ENCODE measurements around the gene C1QTNF1. TPM values are rescaled to one million over a fixed set of nuclear protein-coding genes. Genes with fewer than 3 reads are reported as not detected.

Gene C1QTNF1
- total RNA-seq, 5 donors from 2014 or later (not counting 1 experiment from before 2014, with no cell fraction given), result 0.10 to 0.57 (median 0.26) TPM; not detected in 1

GRCh38 chr17:79054200-79054960 lies 30.4 kb downstream of the C1QTNF1 start:
- no peak overlapping the region for H3K4me3 ChIP-seq (ENCODE audit: control insufficient read depth in 1 of 2, extremely low read depth in 1 of 2, low read length in 1 of 2)
- H3K4me3 Mint-ChIP-seq, result no peak overlapping the region
- ATAC-seq (replicated peaks in 1 of 4) (no peak), DNase-seq (no peak)
- no peak overlapping the region for H3K27ac ChIP-seq (ENCODE audit: low read length)
- H3K27me3 Mint-ChIP-seq, result peaks cover 17 to 21% of the 10 kb centered on the region in 2 donors
- H3K4me1 ChIP-seq (ENCODE audit: control insufficient read depth in 1 of 2, extremely low read depth in 1 of 2, insufficient read depth in 2 of 2, low read length in 2 of 2), result peaks cover 0 to 2% of the 10 kb centered on the region in 2 experiments
- peaks cover 7 to 11% (median 10%) of the 10 kb centered on the region in 3 donors for H3K9me3 Mint-ChIP-seq
- H3K9me3 ChIP-seq, result no peaks in the 10 kb centered on the region
- no peak overlapping the region for H3K27ac Mint-ChIP-seq
- no peaks in the 10 kb centered on the region for H3K36me3 Mint-ChIP-seq
- peaks cover 0 to 35% of the 10 kb centered on the region in 2 experiments for H3K27me3 ChIP-seq (replicated peaks in 1 of 2; ENCODE audit: control insufficient read depth in 2 of 2, extremely low read depth in 1 of 2, insufficient read depth in 2 of 2, low read length in 1 of 2)
- ChIA-PET POLR2A (no interaction called here), CTCF (no interaction called here)
- no CpG with 5 or more reads among the region's 2 CpGs for WGBS (ENCODE audit: insufficient coverage)
- H3K4me1 Mint-ChIP-seq, result peaks cover 0 to 2% (median 0%) of the 10 kb centered on the region in 3 donors
- no peaks in the 10 kb centered on the region for H3K36me3 ChIP-seq (ENCODE audit: control insufficient read depth in 2 of 2, extremely low read depth in 1 of 2, insufficient read depth in 1 of 2, low read length in 1 of 2)

GRCh38 chr17:79055197-79055596 lies 31.2 kb downstream of the C1QTNF1 start:
- no peak overlapping the region for H3K4me3 ChIP-seq (ENCODE audit: control insufficient read depth in 1 of 2, extremely low read depth in 1 of 2, low read length in 1 of 2)
- H3K4me1 ChIP-seq (ENCODE audit: control insufficient read depth in 1 of 2, extremely low read depth in 1 of 2, insufficient read depth in 2 of 2, low read length in 2 of 2), result peaks cover 0 to 3% of the 10 kb centered on the region in 2 experiments
- Mint-ChIP-seq H3K4me1 (peaks cover 0 to 2% (median 0%) of the 10 kb centered on the region in 3 donors), H3K9me3 (peaks cover 7 to 11% (median 10%) of the 10 kb centered on the region in 3 donors), H3K4me3 (no peak overlapping the region), H3K27ac (no peak overlapping the region), H3K36me3 (no peaks in the 10 kb centered on the region), H3K27me3 (peaks cover 17 to 19% of the 10 kb centered on the region in 2 donors)
- H3K9me3 ChIP-seq, result no peaks in the 10 kb centered on the region
- WGBS (ENCODE audit: insufficient coverage), result no CpG with 5 or more reads among the region's 5 CpGs
- H3K36me3 ChIP-seq (ENCODE audit: control insufficient read depth in 2 of 2, extremely low read depth in 1 of 2, insufficient read depth in 1 of 2, low read length in 1 of 2), result no peaks in the 10 kb centered on the region
- ChIA-PET CTCF (no interaction called here), POLR2A (no interaction called here)
- DNase-seq (no peak), ATAC-seq (replicated peaks in 1 of 4) (no peak)
- H3K27me3 ChIP-seq (replicated peaks in 1 of 2; ENCODE audit: control insufficient read depth in 2 of 2, extremely low read depth in 1 of 2, insufficient read depth in 2 of 2, low read length in 1 of 2), result peaks cover 0 to 33% of the 10 kb centered on the region in 2 experiments
- no peak overlapping the region for H3K27ac ChIP-seq (ENCODE audit: low read length)

- Histone ChIP-seq H3K4me1 (ENCODE audit: control insufficient read depth in 1 of 2, extremely low read depth in 1 of 2, insufficient read depth in 2 of 2, low read length in 2 of 2) (peaks cover 0 to 3% of the 10 kb centered on the region in 2 experiments), H3K4me3 (ENCODE audit: control insufficient read depth in 1 of 2, extremely low read depth in 1 of 2, low read length in 1 of 2) (no peak overlapping the region), H3K27ac (ENCODE audit: low read length) (no peak overlapping the region), H3K36me3 (ENCODE audit: control insufficient read depth in 2 of 2, extremely low read depth in 1 of 2, insufficient read depth in 1 of 2, low read length in 1 of 2) (no peaks in the 10 kb centered on the region), H3K27me3 (replicated peaks in 1 of 2; ENCODE audit: control insufficient read depth in 2 of 2, extremely low read depth in 1 of 2, insufficient read depth in 2 of 2, low read length in 1 of 2) (peaks cover 0 to 25% of the 10 kb centered on the region in 2 experiments), H3K9me3 (no peaks in the 10 kb centered on the region)
- ATAC-seq (replicated peaks in 1 of 4) (no peak), DNase-seq (no peak)
- POLR2A ChIA-PET, result no interaction called here
- Mint-ChIP-seq H3K9me3 (peaks cover 7 to 11% (median 10%) of the 10 kb centered on the region in 3 donors), H3K27ac (no peak overlapping the region), H3K4me1 (peaks cover 0 to 2% (median 0%) of the 10 kb centered on the region in 3 donors), H3K36me3 (no peaks in the 10 kb centered on the region), H3K4me3 (no peak overlapping the region), H3K27me3 (peaks cover 13 to 14% of the 10 kb centered on the region in 2 donors)
- CTCF ChIA-PET, result no interaction called here
- WGBS (ENCODE audit: insufficient coverage), result 65% methylated on average over 7 of the region's 10 CpGs
Observed at GRCh38 chr17:79057737-79058385, 33.9 kb downstream of the C1QTNF1 start.

- H3K4me1 ChIP-seq (ENCODE audit: control insufficient read depth in 1 of 2, extremely low read depth in 1 of 2, insufficient read depth in 2 of 2, low read length in 2 of 2), result peaks cover 0 to 3% of the 10 kb centered on the region in 2 experiments
- DNase-seq, result no peak
- H3K9me3 Mint-ChIP-seq, result no peaks in the 10 kb centered on the region
- no peaks in the 10 kb centered on the region for H3K36me3 Mint-ChIP-seq
- CTCF ChIA-PET, result interaction anchor here in 1 of 2 donors (1.0 kb wide), 1 partner anchor 329 kb away, joined by 3 read pairs; no protein-coding TSS in a partner anchor
- no peak overlapping the region for H3K27ac Mint-ChIP-seq
- H3K27me3 ChIP-seq (replicated peaks in 1 of 2; ENCODE audit: control insufficient read depth in 2 of 2, extremely low read depth in 1 of 2, insufficient read depth in 2 of 2, low read length in 1 of 2), result peaks cover 0 to 22% of the 10 kb centered on the region in 2 experiments
- no peaks in the 10 kb centered on the region for H3K9me3 ChIP-seq
- peaks cover 6 to 10% of the 10 kb centered on the region in 2 donors for H3K27me3 Mint-ChIP-seq
- H3K4me3 Mint-ChIP-seq, result no peak overlapping the region
- no peaks in the 10 kb centered on the region for H3K36me3 ChIP-seq (ENCODE audit: control insufficient read depth in 2 of 2, extremely low read depth in 1 of 2, insufficient read depth in 1 of 2, low read length in 1 of 2)
- peaks cover 4 to 6% (median 6%) of the 10 kb centered on the region in 3 donors for H3K4me1 Mint-ChIP-seq
- no peak for ATAC-seq (replicated peaks in 1 of 4)
- POLR2A ChIA-PET, result no interaction called here
- H3K27ac ChIP-seq (ENCODE audit: low read length), result no peak overlapping the region
- no CpG with 5 or more reads among the region's 7 CpGs for WGBS (ENCODE audit: insufficient coverage)
- no peak overlapping the region for H3K4me3 ChIP-seq (ENCODE audit: control insufficient read depth in 1 of 2, extremely low read depth in 1 of 2, low read length in 1 of 2)
Observed at GRCh38 chr17:79062691-79063090, 38.7 kb downstream of the C1QTNF1 start.

- Mint-ChIP-seq H3K4me1 (peaks cover 4 to 6% (median 4%) of the 10 kb centered on the region in 3 donors), H3K9me3 (no peaks in the 10 kb centered on the region), H3K27me3 (peaks cover 0 to 3% of the 10 kb centered on the region in 2 donors), H3K27ac (no peak overlapping the region), H3K4me3 (no peak overlapping the region), H3K36me3 (no peaks in the 10 kb centered on the region)
- Histone ChIP-seq H3K27ac (ENCODE audit: low read length) (no peak overlapping the region), H3K27me3 (replicated peaks in 1 of 2; ENCODE audit: control insufficient read depth in 2 of 2, extremely low read depth in 1 of 2, insufficient read depth in 2 of 2, low read length in 1 of 2) (peaks cover 0 to 12% of the 10 kb centered on the region in 2 experiments), H3K9me3 (no peaks in the 10 kb centered on the region), H3K4me1 (ENCODE audit: control insufficient read depth in 1 of 2, extremely low read depth in 1 of 2, insufficient read depth in 2 of 2, low read length in 2 of 2) (peaks cover 0 to 3% of the 10 kb centered on the region in 2 experiments), H3K4me3 (ENCODE audit: control insufficient read depth in 1 of 2, extremely low read depth in 1 of 2, low read length in 1 of 2) (no peak overlapping the region), H3K36me3 (ENCODE audit: control insufficient read depth in 2 of 2, extremely low read depth in 1 of 2, insufficient read depth in 1 of 2, low read length in 1 of 2) (no peaks in the 10 kb centered on the region)
- ChIA-PET POLR2A (no interaction called here), CTCF (no interaction called here)
- 70% methylated on average over 4 of the region's 4 CpGs for WGBS (ENCODE audit: insufficient coverage)
- no peak for DNase-seq
- ATAC-seq (replicated peaks in 1 of 4), result no peak
Observed at GRCh38 chr17:79064026-79064425, 40.1 kb downstream of the C1QTNF1 start.

- H3K9me3 Mint-ChIP-seq, result no peaks in the 10 kb centered on the region
- ChIA-PET CTCF (interaction anchor here (1.4 to 2.0 kb wide), 2 partner anchors 17 to 328 kb away, joined by 6 to 9 read pairs; no protein-coding TSS in a partner anchor), POLR2A (no interaction called here)
- ATAC-seq (replicated peaks in 1 of 4) (peak; percentile 51 to 72 (median 64)), DNase-seq (peak in 32 of 35 experiments; percentile 18 to 75 (median 47))
- peak overlapping the region in 1 of 2 donors; percentile 17 for H3K27ac Mint-ChIP-seq
- Histone ChIP-seq H3K36me3 (ENCODE audit: control insufficient read depth in 2 of 2, extremely low read depth in 1 of 2, insufficient read depth in 1 of 2, low read length in 1 of 2) (no peaks in the 10 kb centered on the region), H3K27ac (ENCODE audit: low read length) (no peak overlapping the region), H3K9me3 (no peaks in the 10 kb centered on the region), H3K27me3 (replicated peaks in 1 of 2; ENCODE audit: control insufficient read depth in 2 of 2, extremely low read depth in 1 of 2, insufficient read depth in 2 of 2, low read length in 1 of 2) (peaks cover 0 to 5% of the 10 kb centered on the region in 2 experiments), H3K4me3 (ENCODE audit: control insufficient read depth in 1 of 2, extremely low read depth in 1 of 2, low read length in 1 of 2) (no peak overlapping the region), H3K4me1 (ENCODE audit: control insufficient read depth in 1 of 2, extremely low read depth in 1 of 2, insufficient read depth in 2 of 2, low read length in 2 of 2) (no peaks in the 10 kb centered on the region)
- H3K4me1 Mint-ChIP-seq, result peaks cover 4 to 6% (median 4%) of the 10 kb centered on the region in 3 donors
- peak overlapping the region in 2 of 3 donors; percentile 5 to 28 for H3K4me3 Mint-ChIP-seq
- H3K27me3 Mint-ChIP-seq, result peaks cover 0 to 1% of the 10 kb centered on the region in 2 donors
- no peaks in the 10 kb centered on the region for H3K36me3 Mint-ChIP-seq
- WGBS (ENCODE audit: insufficient coverage), result no CpG with 5 or more reads among the region's 10 CpGs
Observed at GRCh38 chr17:79065105-79065670, 41.2 kb downstream of the C1QTNF1 start.

All from T-cell (primary cell).